Fibroblast of pulmonary artery (primary cell): ENCODE results near the gene TRIL.

Experiments used
- DNase-seq: peaks from one replicate; pipeline ENCODE4 v3.0.0-alpha.2; 2010; ENCODE audit warnings: low read depth
- H3K4me3 ChIP-seq: replicated peaks from 2 replicates; pipeline ENCODE4 v1.5.1; 2011; ENCODE audit warnings: low read depth, mild to moderate bottlenecking, control low read depth, low read length, moderate library complexity
- CTCF ChIP-seq: IDR thresholded peaks from 2 replicates; pipeline ENCODE4 v1.5.1; 2011; ENCODE audit warnings: mild to moderate bottlenecking, control low read depth, low read length, inconsistent platforms; ENCODE audit errors: missing control alignments

Gene TRIL

GRCh38 chr7:28953633-28954032 lies 4.5 kb downstream of the TRIL start:
- peak; percentile 40 for DNase-seq
- no peak for TF ChIP-seq CTCF
- no peak overlapping the region for H3K4me3 ChIP-seq

- DNase-seq = no peak
- no peak for TF ChIP-seq CTCF
- no peak overlapping the region for H3K4me3 ChIP-seq
These were observed 16.0 kb downstream of the TRIL start for GRCh38 chr7:28942168-28942567.

GRCh38 chr7:28941633-28942032 lies 16.5 kb downstream of the TRIL start:
- DNase-seq = no peak
- H3K4me3 ChIP-seq = no peak overlapping the region
- TF ChIP-seq CTCF = no peak

- no peak for TF ChIP-seq CTCF
- H3K4me3 ChIP-seq = no peak overlapping the region
- DNase-seq = no peak
These were observed 17.3 kb downstream of the TRIL start for GRCh38 chr7:28940741-28941384.

GRCh38 chr7:28939844-28940544 lies 18.1 kb downstream of the TRIL start:
- TF ChIP-seq CTCF = no peak
- H3K4me3 ChIP-seq = no peak overlapping the region
- DNase-seq = no peak

GRCh38 chr7:28939367-28939766 lies 18.8 kb downstream of the TRIL start:
- DNase-seq = no peak
- H3K4me3 ChIP-seq = no peak overlapping the region
- no peak for TF ChIP-seq CTCF

- H3K4me3 ChIP-seq = no peak overlapping the region
- DNase-seq = no peak
- TF ChIP-seq CTCF = no peak
These were observed 20.5 kb downstream of the TRIL start for GRCh38 chr7:28937619-28938018.
